ENCODE measurements around the gene GIMAP8.

- TF ChIP-seq CTCF (conservative IDR thresholded peaks at IDR 0.05; ENCODE audit: low read depth in 2 of 2) (no peak), POLR2AphosphoS5 (IDR thresholded peaks at IDR 0.05; ENCODE audit: low read depth) (no peak), EZH2phosphoT487 (IDR thresholded peaks at IDR 0.05; ENCODE audit: unreplicated experiment) (no peak), REST (IDR thresholded peaks at IDR 0.05; ENCODE audit: unreplicated experiment) (no peak), CREB1 (CRISPR knock-in tag; IDR thresholded peaks at IDR 0.05; ENCODE audit: low read depth) (no peak), ZNF331 (CRISPR knock-in tag; IDR thresholded peaks at IDR 0.05; ENCODE audit: low read depth) (no peak), EZH2 (IDR thresholded peaks at IDR 0.05; ENCODE audit: low read depth, unreplicated experiment) (no peak), ZNF462 (CRISPR knock-in tag; IDR thresholded peaks at IDR 0.05) (no peak), JUNB (IDR thresholded peaks at IDR 0.05; ENCODE audit: unreplicated experiment) (no peak), NANOG (IDR thresholded peaks at IDR 0.05; ENCODE audit: borderline replicate concordance) (no peak), ETS1 (IDR thresholded peaks at IDR 0.05) (no peak), STAT1 (IDR thresholded peaks at IDR 0.05; ENCODE audit: unreplicated experiment) (no peak)
Observed at GRCh38 chr7:150481186-150481920, 30.9 kb downstream of the GIMAP8 start.

Measured in GM23338 (cell line).